Progenitor cell of endocrine pancreas (in vitro differentiated cells): ENCODE results near the gene CCL1. TPM values are rescaled to one million over a fixed set of nuclear protein-coding genes. Genes with fewer than 3 reads are reported as not detected.

ENCODE experiments used
- DNase-seq: peaks from one replicate; pipeline ENCODE4 v3.0.0; 2021; ENCODE audit warnings: low spot score; ENCODE audit not compliant: unreplicated experiment
- H3K27ac Mint-ChIP-seq: 2 replicates; pipeline ENCODE4 v1.8.0; 2021; ENCODE audit warnings: mild to moderate bottlenecking, moderate library complexity, mixed read lengths
- H3K27me3 Mint-ChIP-seq: 2 replicates; pipeline ENCODE4 v1.8.0; 2021; ENCODE audit warnings: mixed read lengths
- H3K36me3 Mint-ChIP-seq: 2 replicates; pipeline ENCODE4 v1.8.0; 2022; ENCODE audit warnings: mixed read lengths; ENCODE audit not compliant: insufficient read depth
- H3K4me1 Mint-ChIP-seq: 2 replicates; pipeline ENCODE4 v1.8.0; 2021; ENCODE audit warnings: low read depth, mixed read lengths
- H3K4me3 Mint-ChIP-seq: 2 replicates; pipeline ENCODE4 v1.8.0; 2021; ENCODE audit warnings: low read depth, mild to moderate bottlenecking, moderate library complexity, mixed read lengths
- H3K9me3 Mint-ChIP-seq: 2 replicates; pipeline ENCODE4 v1.8.0; 2021; ENCODE audit warnings: low read depth, mixed read lengths
- total RNA-seq: library from RNA; stranded (reverse); gene quantifications from 2 replicates; pipeline ENCODE4 v1.2.1, GENCODE V29; 2021
- TF ChIP-seq, protein P1 (sequence below): fragments of 200-600 bp; sonication (generic); IDR thresholded peaks from one replicate; pipeline ENCODE4 v1.5.0; 2021; ENCODE audit warnings: antibody characterized with exemption, mild to moderate bottlenecking; ENCODE audit not compliant: unreplicated experiment

Gene CCL1
- total RNA-seq, 1 donor from 2014 or later: not detected

DNA sequence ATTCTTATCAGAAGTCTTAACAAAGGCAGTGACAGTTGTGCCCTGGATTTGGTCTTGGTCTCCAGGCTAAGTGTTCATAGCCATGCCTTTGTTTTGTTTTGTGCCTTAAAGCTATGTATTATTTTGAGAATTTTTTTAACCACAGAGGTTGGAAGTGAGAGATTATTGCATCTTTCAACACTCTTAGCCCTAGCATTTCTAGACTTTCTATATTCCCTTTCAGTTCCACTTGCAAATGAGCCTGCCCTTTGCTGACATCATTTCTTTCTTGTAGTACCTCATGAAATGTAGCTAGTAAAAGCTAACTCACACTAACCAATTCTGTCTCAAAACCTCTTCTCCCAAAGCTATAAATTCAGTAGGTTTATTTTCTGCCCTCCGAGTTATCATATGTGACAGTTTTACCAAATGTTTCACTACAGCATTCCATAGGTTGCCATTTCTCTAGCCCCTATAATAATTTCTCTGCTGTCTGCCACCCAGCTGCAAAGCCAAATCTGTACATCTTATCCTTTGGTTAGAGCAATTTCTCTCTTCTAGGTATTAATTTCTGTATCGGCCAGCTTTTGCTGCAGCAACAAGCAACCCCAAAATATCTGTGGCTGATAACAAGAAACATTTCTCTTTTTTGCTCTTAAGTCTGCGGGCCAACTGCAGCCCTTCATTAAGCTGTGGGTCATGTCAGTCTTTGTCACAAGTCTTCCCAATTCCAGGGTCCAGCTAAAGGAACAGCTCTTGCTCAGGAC is 14.2 kb upstream of the CCL1 start:
- DNase-seq: no peak
- no peaks in the 10 kb centered on the region for H3K9me3 Mint-ChIP-seq
- TF ChIP-seq, protein P1, sequence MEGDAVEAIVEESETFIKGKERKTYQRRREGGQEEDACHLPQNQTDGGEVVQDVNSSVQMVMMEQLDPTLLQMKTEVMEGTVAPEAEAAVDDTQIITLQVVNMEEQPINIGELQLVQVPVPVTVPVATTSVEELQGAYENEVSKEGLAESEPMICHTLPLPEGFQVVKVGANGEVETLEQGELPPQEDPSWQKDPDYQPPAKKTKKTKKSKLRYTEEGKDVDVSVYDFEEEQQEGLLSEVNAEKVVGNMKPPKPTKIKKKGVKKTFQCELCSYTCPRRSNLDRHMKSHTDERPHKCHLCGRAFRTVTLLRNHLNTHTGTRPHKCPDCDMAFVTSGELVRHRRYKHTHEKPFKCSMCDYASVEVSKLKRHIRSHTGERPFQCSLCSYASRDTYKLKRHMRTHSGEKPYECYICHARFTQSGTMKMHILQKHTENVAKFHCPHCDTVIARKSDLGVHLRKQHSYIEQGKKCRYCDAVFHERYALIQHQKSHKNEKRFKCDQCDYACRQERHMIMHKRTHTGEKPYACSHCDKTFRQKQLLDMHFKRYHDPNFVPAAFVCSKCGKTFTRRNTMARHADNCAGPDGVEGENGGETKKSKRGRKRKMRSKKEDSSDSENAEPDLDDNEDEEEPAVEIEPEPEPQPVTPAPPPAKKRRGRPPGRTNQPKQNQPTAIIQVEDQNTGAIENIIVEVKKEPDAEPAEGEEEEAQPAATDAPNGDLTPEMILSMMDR: no peak
- no peaks in the 10 kb centered on the region for H3K36me3 Mint-ChIP-seq
- H3K27me3 Mint-ChIP-seq: peaks cover 2% of the 10 kb centered on the region
- H3K4me1 Mint-ChIP-seq: peaks cover 11% of the 10 kb centered on the region
- no peak overlapping the region for H3K4me3 Mint-ChIP-seq
- no peak overlapping the region for H3K27ac Mint-ChIP-seq

DNA sequence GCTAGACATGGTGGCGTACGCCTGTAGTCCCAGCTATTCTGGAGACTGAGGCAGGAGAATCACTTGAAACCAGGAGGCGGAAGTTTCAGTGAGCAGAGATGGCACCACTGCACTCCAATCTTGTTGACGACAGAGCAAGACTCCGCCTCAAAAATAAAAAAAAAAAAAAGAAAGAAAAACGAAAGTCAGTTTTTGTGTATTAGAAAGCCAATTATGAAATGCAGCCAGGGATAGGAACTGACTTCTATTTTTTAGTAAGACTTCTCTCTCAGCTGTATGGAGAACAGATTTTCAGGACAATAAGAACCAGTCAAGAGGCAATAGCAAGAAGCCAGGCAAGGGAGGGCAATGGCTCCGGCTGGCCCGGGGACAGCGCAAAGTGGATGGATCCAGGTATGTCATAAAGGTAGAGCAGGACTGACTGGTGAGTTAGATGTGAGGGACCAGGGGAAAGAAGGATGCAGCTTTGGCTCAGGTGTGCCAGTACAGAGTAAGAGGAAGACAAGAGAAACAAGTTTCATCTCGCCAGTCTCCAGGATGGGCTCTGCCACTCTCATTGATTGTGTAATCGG is 12.5 kb upstream of the CCL1 start:
- Mint-ChIP-seq H3K4me3 (no peak overlapping the region), H3K4me1 (peaks cover 11% of the 10 kb centered on the region), H3K27me3 (peaks cover 2% of the 10 kb centered on the region), H3K36me3 (no peaks in the 10 kb centered on the region), H3K27ac (no peak overlapping the region), H3K9me3 (no peaks in the 10 kb centered on the region)
- TF ChIP-seq, protein P1: no peak
- DNase-seq: no peak

- no peak for DNase-seq
- Mint-ChIP-seq H3K4me3 (no peak overlapping the region), H3K27ac (no peak overlapping the region), H3K9me3 (no peaks in the 10 kb centered on the region), H3K27me3 (peaks cover 2% of the 10 kb centered on the region), H3K36me3 (no peaks in the 10 kb centered on the region), H3K4me1 (peaks cover 10% of the 10 kb centered on the region)
- TF ChIP-seq, protein P1: no peak
Measured at GRCh38 chr17:34374457-34374856, 11.4 kb upstream of the CCL1 start.

DNA sequence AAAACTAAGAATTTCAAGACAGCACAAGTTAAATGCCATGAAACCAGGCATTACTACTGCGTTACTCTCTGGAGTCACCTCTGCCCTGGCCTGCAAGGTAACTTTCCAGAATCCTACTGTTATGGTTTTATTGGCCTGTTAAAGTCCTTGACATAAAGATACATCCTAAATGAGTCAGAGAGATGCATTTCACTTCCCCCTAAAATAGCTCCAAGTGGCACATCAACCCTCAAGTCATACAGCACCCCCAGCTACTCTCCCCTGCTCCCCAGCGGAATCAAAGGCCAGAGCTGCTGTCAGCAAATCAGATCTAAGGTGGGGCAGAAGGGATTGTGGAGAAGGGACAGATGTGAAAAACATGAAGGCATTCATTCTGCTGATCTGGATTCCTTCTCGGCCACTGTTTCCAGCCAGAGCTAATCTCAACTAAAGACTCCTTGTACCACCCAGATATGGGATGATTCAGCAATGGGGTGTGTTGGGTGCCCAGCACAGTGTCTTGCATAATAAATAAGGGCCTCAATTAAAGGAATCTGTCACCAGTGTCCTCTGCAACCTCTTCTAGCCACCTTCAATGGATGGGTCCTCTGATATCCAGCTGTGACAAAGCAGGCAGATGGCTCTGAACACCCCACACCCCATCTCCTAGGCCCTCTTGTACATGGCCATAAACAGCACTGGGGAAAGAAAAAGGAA is 8.5 kb upstream of the CCL1 start:
- H3K4me1 Mint-ChIP-seq: no peaks in the 10 kb centered on the region
- TF ChIP-seq, protein P1: no peak
- no peak for DNase-seq
- peaks cover 2% of the 10 kb centered on the region for H3K27me3 Mint-ChIP-seq
- H3K27ac Mint-ChIP-seq: no peak overlapping the region
- no peaks in the 10 kb centered on the region for H3K9me3 Mint-ChIP-seq
- no peak overlapping the region for H3K4me3 Mint-ChIP-seq
- H3K36me3 Mint-ChIP-seq: no peaks in the 10 kb centered on the region

- TF ChIP-seq, protein P1: no peak
- DNase-seq: no peak
- H3K36me3 Mint-ChIP-seq: no peaks in the 10 kb centered on the region
- no peaks in the 10 kb centered on the region for H3K9me3 Mint-ChIP-seq
- H3K4me3 Mint-ChIP-seq: no peak overlapping the region
- H3K4me1 Mint-ChIP-seq: no peaks in the 10 kb centered on the region
- H3K27me3 Mint-ChIP-seq: peaks cover 2% of the 10 kb centered on the region
- H3K27ac Mint-ChIP-seq: no peak overlapping the region
Measured at GRCh38 chr17:34370997-34371395, 8.0 kb upstream of the CCL1 start.
